Activated CD8-positive, alpha-beta T cell treated with anti-CD3 and anti-CD28 coated beads for 36 hours (primary cell): ENCODE measurements around the gene GPSM1. TPM values are rescaled to one million over a fixed set of nuclear protein-coding genes. Genes with fewer than 3 reads are reported as not detected.

ENCODE experiments used
- ATAC-seq: fragments of 200-7000 bp; cut with Tn5 transposase; one replicate; pipeline ENCODE4 v1.10.0; 2021; ENCODE audit warnings: mild to moderate bottlenecking, moderate library complexity
- CTCF ChIA-PET: fragments of 350-600 bp; sonication (Branson Sonifier 250); formaldehyde crosslinking; loops from one replicate; lab custom pipeline; 2021; ENCODE audit warnings: antibody characterized with exemption; lab: Charles Lee
- POLR2A ChIA-PET: fragments of 350-600 bp; sonication (Branson Sonifier 250); formaldehyde crosslinking; loops from one replicate; lab custom pipeline; 2021; ENCODE audit warnings: antibody characterized with exemption; lab: Charles Lee
- DNase-seq: peaks from one replicate; pipeline ENCODE4 v3.0.0-alpha.2; 2020
- H3K27ac Mint-ChIP-seq: one replicate; pipeline ENCODE4 v1.8.0; 2021; ENCODE audit warnings: mild to moderate bottlenecking, mixed read lengths
- H3K27me3 Mint-ChIP-seq: one replicate; pipeline ENCODE4 v1.8.0; 2021; ENCODE audit warnings: mixed read lengths
- H3K36me3 Mint-ChIP-seq: one replicate; pipeline ENCODE4 v1.8.0; 2021; ENCODE audit warnings: low read depth, mixed read lengths
- H3K4me1 Mint-ChIP-seq: one replicate; pipeline ENCODE4 v1.8.0; 2021; ENCODE audit warnings: low read depth, mixed read lengths
- H3K4me3 Mint-ChIP-seq: one replicate; pipeline ENCODE4 v1.8.0; 2021; ENCODE audit warnings: mild to moderate bottlenecking, moderate library complexity, mixed read lengths
- H3K9me3 Mint-ChIP-seq: one replicate; pipeline ENCODE4 v1.8.0; 2021; ENCODE audit warnings: mixed read lengths
- CTCF ChIP-seq: fragments of 200-600 bp; IDR thresholded peaks from one replicate; pipeline ENCODE4 v1.8.0; 2022; ENCODE audit warnings: antibody characterized with exemption, mild to moderate bottlenecking
- intact Hi-C: fragments of 100-400 bp; cut with micrococcal nuclease; formaldehyde crosslinking; loops from one replicate; pipeline ENCODE4 v1.10.0; 2022
- total RNA-seq, 2 experiments: library from RNA; stranded (reverse); gene quantifications; one replicate each; pipeline ENCODE4 v1.2.3, GENCODE V29; 2021

The GPSM1 gene
- total RNA-seq, 2 experiments from 2014 or later = 8.8 to 10.0 TPM

DNA sequence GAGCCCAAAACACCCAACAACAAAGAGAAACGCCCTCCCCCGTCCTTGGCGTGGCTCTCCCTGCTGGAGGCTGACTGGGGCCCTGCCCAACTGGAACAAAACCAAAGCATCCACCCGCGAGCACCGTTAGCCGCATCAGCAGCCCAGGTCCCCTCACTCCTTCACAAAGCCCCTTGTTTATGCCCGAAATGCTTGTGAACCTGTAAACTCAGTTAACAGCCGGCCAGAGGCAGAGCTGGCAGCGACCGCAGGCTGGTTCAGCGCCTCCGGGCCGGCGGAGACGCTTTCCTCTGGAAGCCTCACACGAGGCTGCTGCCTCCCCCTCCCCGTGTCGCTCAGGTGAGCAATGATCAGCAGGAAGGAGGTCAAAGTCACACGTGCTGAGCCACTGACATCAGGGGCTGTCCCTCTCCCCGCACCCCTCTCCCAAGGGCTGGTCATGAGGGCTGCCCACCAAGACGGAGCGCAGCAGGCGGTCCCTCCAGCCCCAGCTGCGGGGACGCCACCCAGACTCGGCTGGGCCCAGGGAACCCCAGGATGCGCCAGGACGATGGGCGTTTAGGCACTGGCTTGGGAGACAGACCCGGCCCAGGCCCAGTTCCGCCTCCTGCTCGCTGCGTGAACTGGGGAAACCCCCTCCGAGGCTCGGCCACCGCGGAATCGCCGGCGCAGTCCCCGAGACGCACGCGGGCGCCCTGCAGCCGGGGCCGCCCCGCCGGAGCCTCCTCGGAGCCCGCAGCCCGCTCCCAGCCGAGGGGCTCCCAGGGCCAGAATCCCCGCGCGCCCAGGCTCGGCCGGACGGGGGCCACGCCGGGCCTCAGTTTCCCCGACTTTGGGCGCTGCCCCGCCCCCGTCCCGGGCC lies 72.1 kb downstream of the GPSM1 start:
- POLR2A ChIA-PET = interaction anchor here (0.6 to 1.8 kb wide), 7 partner anchors 9 to 88 kb away, joined by 3 to 5 read pairs (median 5); no protein-coding TSS in a partner anchor
- no peak for ATAC-seq
- CTCF ChIA-PET = interaction anchor here (0.7 to 2.9 kb wide), 4 partner anchors 10 to 86 kb away, joined by 3 to 21 read pairs (median 4); partner anchors contain the start of genes DNLZ, ENTR1 and PMPCA

GRCh38 chr9:136400038-136400834 lies 72.9 kb downstream of the GPSM1 start, which contains the start of gene SNAPC4:
Gene SNAPC4, minus strand, starts transcription at chr9:136400170. Its CDS starts 1,742 bp downstream, at chr9:136398428.
- intact Hi-C loops = loop anchor here (10.0 kb wide), 1 partner anchor 85 kb away; no protein-coding TSS in a partner anchor
- ChIA-PET CTCF (interaction anchor here (0.8 to 2.9 kb wide), 10 partner anchors 10 to 88 kb away, joined by 3 to 21 read pairs (median 3); partner anchors contain the start of genes DNLZ, ENTR1, INPP5E and PMPCA), POLR2A (interaction anchor here (0.8 to 2.0 kb wide), 6 partner anchors 9 to 88 kb away, joined by 3 to 16 read pairs (median 4); partner anchors contain the start of genes DNLZ, ENTR1 and PMPCA)
- H3K27ac Mint-ChIP-seq = peak within 1 kb of the TSS; percentile 79
- peaks cover 52% of the 10 kb centered on the region for H3K36me3 Mint-ChIP-seq
- peaks cover 47% of the 10 kb centered on the region for H3K4me1 Mint-ChIP-seq
- peak; percentile 94 for TF ChIP-seq CTCF
- H3K27me3 Mint-ChIP-seq = no peaks in the 10 kb centered on the region
- peak; percentile 64 for ATAC-seq
- H3K9me3 Mint-ChIP-seq = no peaks in the 10 kb centered on the region
- DNase-seq = peak; percentile 87
- H3K4me3 Mint-ChIP-seq = peak within 1 kb of the TSS; percentile 87

More for the DNA sequence above, 72.1 kb downstream of the GPSM1 start:
- intact Hi-C loops = loop anchor here (10.0 kb wide), 1 partner anchor 85 kb away; no protein-coding TSS in a partner anchor
- Mint-ChIP-seq H3K4me3 (peak overlapping the region; percentile 87), H3K36me3 (peaks cover 57% of the 10 kb centered on the region), H3K27me3 (no peaks in the 10 kb centered on the region), H3K27ac (peak overlapping the region; percentile 79), H3K9me3 (no peaks in the 10 kb centered on the region), H3K4me1 (peaks cover 40% of the 10 kb centered on the region)
- TF ChIP-seq CTCF = no peak
- peak; percentile 48 for DNase-seq

- Mint-ChIP-seq H3K4me3 (peak overlapping the region; percentile 17), H3K4me1 (peaks cover 54% of the 10 kb centered on the region), H3K36me3 (peaks cover 55% of the 10 kb centered on the region), H3K9me3 (no peaks in the 10 kb centered on the region), H3K27ac (peak overlapping the region; percentile 77), H3K27me3 (no peaks in the 10 kb centered on the region)
- intact Hi-C loops = loop anchor here (10.0 kb wide), 1 partner anchor 87 kb away; no protein-coding TSS in a partner anchor
- DNase-seq (no peak), ATAC-seq (no peak)
- ChIA-PET CTCF (interaction anchor here (0.8 to 2.9 kb wide), 11 partner anchors 9 to 89 kb away, joined by 3 to 21 read pairs (median 5); partner anchors contain the start of genes DNLZ, ENTR1, INPP5E and PMPCA), POLR2A (interaction anchor here (0.8 to 2.0 kb wide), 9 partner anchors 8 to 89 kb away, joined by 3 to 16 read pairs (median 3); partner anchors contain the start of genes DNLZ, ENTR1 and PMPCA)
- no peak for TF ChIP-seq CTCF
These were observed 74.0 kb downstream of the GPSM1 start for GRCh38 chr9:136401173-136401922.

- peaks cover 58% of the 10 kb centered on the region for H3K4me1 Mint-ChIP-seq
- H3K4me3 Mint-ChIP-seq = no peak overlapping the region
- no peaks in the 10 kb centered on the region for H3K9me3 Mint-ChIP-seq
- no peak for DNase-seq
- peaks cover 58% of the 10 kb centered on the region for H3K36me3 Mint-ChIP-seq
- TF ChIP-seq CTCF = no peak
- POLR2A ChIA-PET = interaction anchor here (1.1 to 2.0 kb wide), 4 partner anchors 7 to 39 kb away, joined by 3 to 16 read pairs (median 4); partner anchors contain the start of genes ENTR1 and PMPCA
- H3K27ac Mint-ChIP-seq = peak overlapping the region; percentile 77
- intact Hi-C loops = loop anchor here (10.0 kb wide), 1 partner anchor 87 kb away; no protein-coding TSS in a partner anchor
- no peak for ATAC-seq
- H3K27me3 Mint-ChIP-seq = no peaks in the 10 kb centered on the region
- CTCF ChIA-PET = interaction anchor here (1.0 to 2.4 kb wide), 5 partner anchors 13 to 89 kb away, joined by 3 to 8 read pairs (median 5); partner anchors contain the start of gene DNLZ
These were observed 74.7 kb downstream of the GPSM1 start for GRCh38 chr9:136402067-136402466.
